Ascending aorta (tissue), 2 donors: ENCODE results near the gene LAMA2. TPM values are rescaled to one million over a fixed set of nuclear protein-coding genes. Genes with fewer than 3 reads are reported as not detected.

Experiments used
- DNase-seq, 2 donors: peaks; one replicate each; pipeline ENCODE4 v3.0.0-alpha.2; 2019; ENCODE audit warnings: low spot score in 2 of 2
- H3K27ac ChIP-seq, 2 donors: fragments of 200-600 bp; sonication (generic); one replicate each; pipeline ENCODE4 v1.5.1; 2016 to 2017; ENCODE audit warnings: mild to moderate bottlenecking in 1 of 2
- H3K27me3 ChIP-seq: fragments of 200-600 bp; sonication (generic); one replicate; pipeline ENCODE4 v1.5.1; 2017
- H3K36me3 ChIP-seq, 2 donors: fragments of 200-600 bp; sonication (generic); one replicate each; pipeline ENCODE4 v1.5.1; 2016
- H3K4me1 ChIP-seq, 2 donors: fragments of 200-600 bp; sonication (generic); one replicate each; pipeline ENCODE4 v1.5.1; 2016 to 2017; ENCODE audit warnings: mild to moderate bottlenecking in 1 of 2
- H3K4me3 ChIP-seq, 2 donors: fragments of 200-600 bp; sonication (generic); one replicate each; pipeline ENCODE4 v1.5.1; 2016 to 2017; ENCODE audit warnings: mild to moderate bottlenecking in 1 of 2
- H3K9me3 ChIP-seq, 2 donors: fragments of 200-600 bp; sonication (generic); one replicate each; pipeline ENCODE4 v1.5.1; 2016
- intact Hi-C: fragments of 100-400 bp; cut with DNase I; formaldehyde crosslinking; loops from one replicate; pipeline ENCODE4 v1.15.1; 2023
- total RNA-seq: library from RNA; depleted of rRNA; stranded (reverse); fragments of >200 nt; gene quantifications from one replicate; pipeline ENCODE4 v1.1.0, GENCODE V29; 2016
- TF ChIP-seq, protein P1 (sequence below), 3 experiments: fragments of 200-600 bp in 2 of 3; fragments of 450-650 bp in 1 of 3; sonication (generic) in 2 of 3; IDR thresholded peaks; one replicate each; pipeline ENCODE4 v1.5.1; 2016 to 2019; ENCODE audit warnings: antibody characterized with exemption in 3 of 3, mild to moderate bottlenecking in 1 of 3, moderate library complexity in 1 of 3

Gene LAMA2
- total RNA-seq, 1 donor from 2014 or later, result 45.2 TPM

DNA sequence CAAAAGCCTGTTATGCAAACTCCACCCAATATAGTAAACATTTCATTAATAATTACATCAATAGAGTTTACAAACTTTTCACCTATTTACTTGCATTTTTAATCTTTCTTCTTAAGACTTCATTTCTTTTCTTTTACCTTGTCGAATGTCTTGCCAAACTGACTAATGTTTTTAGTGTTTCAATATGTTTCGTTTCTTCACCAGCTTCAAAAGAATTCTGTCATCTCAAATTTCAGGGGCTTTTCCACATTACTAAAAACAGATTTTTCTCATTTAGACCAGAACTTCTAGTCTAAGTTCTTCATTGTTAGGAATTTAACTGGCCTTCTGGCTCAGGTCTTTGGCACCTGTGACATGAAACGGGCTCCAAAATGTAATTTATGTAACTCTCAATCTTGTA, 630.5 kb downstream of the LAMA2 start:
- intact Hi-C loops, result no loop called here
- no peaks in the 10 kb centered on the region for H3K9me3 ChIP-seq
- TF ChIP-seq, protein P1, sequence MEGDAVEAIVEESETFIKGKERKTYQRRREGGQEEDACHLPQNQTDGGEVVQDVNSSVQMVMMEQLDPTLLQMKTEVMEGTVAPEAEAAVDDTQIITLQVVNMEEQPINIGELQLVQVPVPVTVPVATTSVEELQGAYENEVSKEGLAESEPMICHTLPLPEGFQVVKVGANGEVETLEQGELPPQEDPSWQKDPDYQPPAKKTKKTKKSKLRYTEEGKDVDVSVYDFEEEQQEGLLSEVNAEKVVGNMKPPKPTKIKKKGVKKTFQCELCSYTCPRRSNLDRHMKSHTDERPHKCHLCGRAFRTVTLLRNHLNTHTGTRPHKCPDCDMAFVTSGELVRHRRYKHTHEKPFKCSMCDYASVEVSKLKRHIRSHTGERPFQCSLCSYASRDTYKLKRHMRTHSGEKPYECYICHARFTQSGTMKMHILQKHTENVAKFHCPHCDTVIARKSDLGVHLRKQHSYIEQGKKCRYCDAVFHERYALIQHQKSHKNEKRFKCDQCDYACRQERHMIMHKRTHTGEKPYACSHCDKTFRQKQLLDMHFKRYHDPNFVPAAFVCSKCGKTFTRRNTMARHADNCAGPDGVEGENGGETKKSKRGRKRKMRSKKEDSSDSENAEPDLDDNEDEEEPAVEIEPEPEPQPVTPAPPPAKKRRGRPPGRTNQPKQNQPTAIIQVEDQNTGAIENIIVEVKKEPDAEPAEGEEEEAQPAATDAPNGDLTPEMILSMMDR (IDR thresholded peaks at IDR 0.05), result no peak
- H3K4me1 ChIP-seq, result no peaks in the 10 kb centered on the region
- peaks cover 0 to 4% of the 10 kb centered on the region in 2 donors for H3K36me3 ChIP-seq
- no peak overlapping the region for H3K27ac ChIP-seq
- H3K4me3 ChIP-seq, result no peak overlapping the region
- no peak for DNase-seq
- H3K27me3 ChIP-seq, result no peaks in the 10 kb centered on the region

DNA sequence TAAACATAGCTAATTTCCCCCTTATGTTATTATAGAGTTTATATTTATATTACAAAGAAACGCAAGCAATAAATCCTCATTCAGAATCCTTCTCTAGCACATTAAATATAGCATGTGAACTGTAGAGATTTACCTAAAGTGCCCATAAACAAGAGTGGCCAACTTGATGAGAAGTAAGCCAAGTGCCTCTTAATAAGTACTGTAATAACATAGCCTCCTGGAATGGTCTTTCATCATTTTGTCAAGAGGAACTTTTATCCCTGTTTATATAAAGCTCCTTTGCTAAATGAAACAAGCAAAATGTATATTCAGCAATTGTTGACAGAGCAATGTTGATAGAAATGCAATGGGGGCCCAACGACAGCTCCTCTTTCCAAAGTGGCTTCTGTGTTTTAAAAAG, 632.1 kb downstream of the LAMA2 start:
- Histone ChIP-seq H3K4me1 (no peaks in the 10 kb centered on the region), H3K36me3 (peaks cover 0 to 4% of the 10 kb centered on the region in 2 donors), H3K27ac (no peak overlapping the region), H3K27me3 (no peaks in the 10 kb centered on the region), H3K9me3 (no peaks in the 10 kb centered on the region), H3K4me3 (no peak overlapping the region)
- intact Hi-C loops, result no loop called here
- DNase-seq, result no peak
- TF ChIP-seq, protein P1 (IDR thresholded peaks at IDR 0.05), result no peak

DNA sequence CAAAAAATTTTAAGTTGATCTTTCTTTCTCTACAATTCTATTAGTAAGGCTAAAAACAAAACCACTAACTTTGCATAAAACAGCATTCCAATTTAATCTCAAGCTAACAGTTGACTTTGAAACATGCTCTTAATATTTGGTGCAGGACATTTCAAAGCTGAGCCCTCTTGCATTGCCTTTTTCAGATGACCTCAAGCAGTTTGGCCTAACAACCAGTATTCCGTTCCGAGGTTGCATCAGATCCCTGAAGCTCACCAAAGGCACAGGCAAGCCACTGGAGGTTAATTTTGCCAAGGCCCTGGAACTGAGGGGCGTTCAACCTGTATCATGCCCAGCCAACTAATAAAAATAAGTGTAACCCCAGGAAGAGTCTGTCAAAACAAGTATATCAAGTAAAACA, 633.1 kb downstream of the LAMA2 start:
- TF ChIP-seq, protein P1 (IDR thresholded peaks at IDR 0.05), result no peak
- Histone ChIP-seq H3K9me3 (no peaks in the 10 kb centered on the region), H3K4me3 (no peak overlapping the region), H3K4me1 (no peaks in the 10 kb centered on the region), H3K27ac (no peak overlapping the region), H3K36me3 (peaks cover 0 to 4% of the 10 kb centered on the region in 2 donors), H3K27me3 (no peaks in the 10 kb centered on the region)
- no peak for DNase-seq
- intact Hi-C loops, result no loop called here

DNA sequence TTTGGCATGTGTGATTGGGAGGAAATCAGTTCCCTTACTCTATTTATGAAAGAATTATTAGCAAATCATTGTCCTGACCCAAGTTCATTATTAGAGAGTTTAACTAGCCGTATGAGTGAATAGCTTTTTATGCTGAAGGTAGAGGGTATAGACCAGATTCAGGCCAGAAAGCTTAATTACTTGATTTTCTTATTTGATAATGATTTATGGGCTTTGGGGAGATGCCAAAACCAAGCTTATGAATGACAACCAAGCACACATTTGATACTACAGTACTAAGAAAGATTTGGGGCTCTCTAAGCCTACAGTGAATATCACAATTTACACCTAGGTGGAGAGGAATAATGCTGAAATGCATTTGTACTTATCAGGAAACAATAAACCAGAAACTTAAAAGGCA, 633.8 kb downstream of the LAMA2 start:
- no peak overlapping the region for H3K27ac ChIP-seq
- TF ChIP-seq, protein P1 (IDR thresholded peaks at IDR 0.05), result no peak
- intact Hi-C loops, result no loop called here
- no peaks in the 10 kb centered on the region for H3K4me1 ChIP-seq
- H3K9me3 ChIP-seq, result no peaks in the 10 kb centered on the region
- H3K36me3 ChIP-seq, result peaks cover 0 to 4% of the 10 kb centered on the region in 2 donors
- DNase-seq, result no peak
- H3K27me3 ChIP-seq, result no peaks in the 10 kb centered on the region
- no peak overlapping the region for H3K4me3 ChIP-seq

DNA sequence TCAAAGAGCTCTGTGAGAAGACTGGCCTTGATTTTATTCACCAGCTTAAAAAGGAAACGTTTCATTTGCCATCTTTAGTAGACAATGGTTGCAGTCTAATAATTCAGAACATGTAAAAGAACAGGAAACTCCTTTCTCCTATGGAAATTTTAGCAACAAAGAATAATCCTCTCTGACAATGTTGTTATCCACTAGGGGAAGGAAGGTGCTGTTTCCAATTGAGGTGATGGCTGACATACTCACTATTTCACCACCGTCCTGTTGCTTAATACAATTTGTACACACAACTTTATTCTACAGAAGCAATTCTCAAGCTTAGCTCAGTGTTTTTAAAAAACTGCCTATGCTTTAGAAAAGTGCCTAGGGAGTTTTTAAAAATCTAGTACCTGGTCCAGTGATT, 634.4 kb downstream of the LAMA2 start:
- Histone ChIP-seq H3K36me3 (peaks cover 0 to 4% of the 10 kb centered on the region in 2 donors), H3K9me3 (no peaks in the 10 kb centered on the region), H3K27ac (no peak overlapping the region), H3K4me1 (no peaks in the 10 kb centered on the region), H3K4me3 (no peak overlapping the region), H3K27me3 (no peaks in the 10 kb centered on the region)
- intact Hi-C loops, result no loop called here
- no peak for DNase-seq
- TF ChIP-seq, protein P1 (IDR thresholded peaks at IDR 0.05), result no peak

DNA sequence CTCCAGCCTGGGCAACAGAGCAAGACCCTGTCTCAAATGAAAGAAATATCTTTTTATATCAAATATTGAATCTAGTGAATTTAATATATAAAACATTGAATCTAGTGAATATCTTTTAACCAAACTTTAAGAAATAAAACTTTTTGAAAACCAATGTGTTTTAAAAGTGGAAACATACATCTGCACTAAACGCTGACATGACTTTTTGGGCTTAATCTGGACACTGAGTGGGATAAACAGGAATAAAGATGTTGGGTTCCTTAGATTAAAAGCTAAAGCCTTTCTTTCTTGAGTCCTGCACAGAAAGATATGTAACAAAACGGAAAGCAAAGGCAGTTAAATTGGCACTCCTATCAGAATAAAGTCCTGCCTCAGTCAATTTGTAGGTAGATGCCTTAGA, 636.8 kb downstream of the LAMA2 start:
- H3K9me3 ChIP-seq, result no peaks in the 10 kb centered on the region

More for the DNA sequence above, 636.8 kb downstream of the LAMA2 start:
- TF ChIP-seq, protein P1 (IDR thresholded peaks at IDR 0.05), result no peak
- Histone ChIP-seq H3K36me3 (no peaks in the 10 kb centered on the region), H3K27ac (no peak overlapping the region), H3K4me1 (no peaks in the 10 kb centered on the region), H3K4me3 (no peak overlapping the region), H3K27me3 (no peaks in the 10 kb centered on the region)
- no peak for DNase-seq
- intact Hi-C loops, result no loop called here
